SJSA1 (cell line): ENCODE data around the gene GRIN1. TPM values are rescaled to one million over a fixed set of nuclear protein-coding genes. Genes with fewer than 3 reads are reported as not detected.

Experiments
- DNase-seq, 2 experiments: peaks; one replicate each; pipeline ENCODE4 v3.0.0-alpha.2; 2015 to 2020; ENCODE audit warnings: low spot score in 2 of 2, low read depth in 1 of 2
- H3K27ac ChIP-seq: fragments of 250-450 bp; sonication (Bioruptor Pico); 2 replicates; pipeline ENCODE4 v1.5.1; 2020; ENCODE audit warnings: mild to moderate bottlenecking, moderate library complexity
- H3K27me3 ChIP-seq: fragments of 250-450 bp; sonication (Bioruptor Pico); replicated peaks from 2 replicates; pipeline ENCODE4 v1.5.1; 2020; ENCODE audit warnings: mild to moderate bottlenecking, moderate library complexity
- H3K36me3 ChIP-seq: fragments of 250-450 bp; sonication (Bioruptor Pico); 2 replicates; pipeline ENCODE4 v1.5.1; 2020; ENCODE audit warnings: mild to moderate bottlenecking
- H3K4me1 ChIP-seq: fragments of 250-450 bp; sonication (Bioruptor Pico); replicated peaks from 2 replicates; pipeline ENCODE4 v1.6.1; 2021; ENCODE audit warnings: mild to moderate bottlenecking
- H3K4me3 ChIP-seq: fragments of 250-450 bp; sonication (Bioruptor Pico); 2 replicates; pipeline ENCODE4 v1.5.1; 2020; ENCODE audit warnings: mild to moderate bottlenecking
- H3K9me3 ChIP-seq: fragments of 250-450 bp; sonication (Bioruptor Pico); replicated peaks from 2 replicates; pipeline ENCODE4 v1.5.1; 2020; ENCODE audit warnings: mild to moderate bottlenecking
- total RNA-seq: library from RNA; depleted of rRNA; stranded (reverse); fragments of >200 nt; shearing (Covaris generic); gene quantifications from 2 replicates; pipeline ENCODE4 v1.2.3, GENCODE V29; 2014; rRNA removed

The GRIN1 gene
- not detected in 2 replicates for total RNA-seq

GRCh38 chr9:137138722-137139467 is at the start of gene GRIN1:
Gene GRIN1 (plus strand): TSS chr9:137139154. CDS start chr9:137139487, 333 bp downstream.
- Histone ChIP-seq H3K27me3 (peaks cover 51% of the 10 kb centered on the region), H3K36me3 (no peaks in the 10 kb centered on the region), H3K4me3 (no peak within 1 kb of the TSS), H3K9me3 (no peaks in the 10 kb centered on the region; the same call in 1 of the 2 replicates), H3K27ac (no peak within 1 kb of the TSS), H3K4me1 (peaks cover 4% of the 10 kb centered on the region)
- no peak for DNase-seq

DNA sequence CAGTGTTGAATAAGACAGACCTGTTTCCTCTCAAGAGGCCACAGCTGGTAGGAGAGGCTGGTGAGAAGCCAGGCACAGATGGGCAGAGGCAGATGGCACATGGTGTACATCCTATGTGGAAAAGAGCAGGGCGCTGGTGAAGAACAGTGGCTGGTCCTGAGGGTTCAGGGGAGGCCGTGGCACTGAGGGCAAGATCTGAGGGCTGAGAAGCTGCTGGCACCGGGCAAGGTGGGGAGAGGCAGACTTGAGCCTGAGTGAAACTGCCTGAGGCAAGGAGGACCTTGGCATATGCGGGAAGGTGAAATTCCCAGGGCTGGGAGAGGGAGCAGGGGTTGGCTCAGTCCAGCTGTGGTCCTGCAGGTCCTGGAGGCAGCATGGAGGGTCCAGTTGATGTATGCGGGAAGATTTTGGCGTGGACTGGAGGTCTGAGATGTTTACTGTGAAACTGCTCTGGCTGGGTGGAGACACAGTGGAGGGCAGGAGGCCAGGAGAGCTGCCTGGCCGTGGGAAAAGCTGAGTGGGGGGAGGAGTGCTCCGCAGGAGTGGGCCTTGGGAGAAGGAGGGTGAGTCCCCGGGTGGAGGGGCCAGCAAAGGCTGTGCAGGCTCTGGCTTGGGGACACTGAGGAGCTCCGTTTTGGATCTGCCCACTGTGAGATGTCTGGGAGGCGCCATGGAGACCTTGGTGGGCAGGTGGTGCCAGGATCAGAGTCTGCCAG is 49.6 kb upstream of the GRIN1 start:
- no peak overlapping the region for H3K4me3 ChIP-seq
- no peaks in the 10 kb centered on the region for H3K27me3 ChIP-seq
- H3K4me1 ChIP-seq = peaks cover 23% of the 10 kb centered on the region
- no peaks in the 10 kb centered on the region for H3K9me3 ChIP-seq
- no peak for DNase-seq
- no peak overlapping the region for H3K27ac ChIP-seq
- H3K36me3 ChIP-seq = no peaks in the 10 kb centered on the region

DNA sequence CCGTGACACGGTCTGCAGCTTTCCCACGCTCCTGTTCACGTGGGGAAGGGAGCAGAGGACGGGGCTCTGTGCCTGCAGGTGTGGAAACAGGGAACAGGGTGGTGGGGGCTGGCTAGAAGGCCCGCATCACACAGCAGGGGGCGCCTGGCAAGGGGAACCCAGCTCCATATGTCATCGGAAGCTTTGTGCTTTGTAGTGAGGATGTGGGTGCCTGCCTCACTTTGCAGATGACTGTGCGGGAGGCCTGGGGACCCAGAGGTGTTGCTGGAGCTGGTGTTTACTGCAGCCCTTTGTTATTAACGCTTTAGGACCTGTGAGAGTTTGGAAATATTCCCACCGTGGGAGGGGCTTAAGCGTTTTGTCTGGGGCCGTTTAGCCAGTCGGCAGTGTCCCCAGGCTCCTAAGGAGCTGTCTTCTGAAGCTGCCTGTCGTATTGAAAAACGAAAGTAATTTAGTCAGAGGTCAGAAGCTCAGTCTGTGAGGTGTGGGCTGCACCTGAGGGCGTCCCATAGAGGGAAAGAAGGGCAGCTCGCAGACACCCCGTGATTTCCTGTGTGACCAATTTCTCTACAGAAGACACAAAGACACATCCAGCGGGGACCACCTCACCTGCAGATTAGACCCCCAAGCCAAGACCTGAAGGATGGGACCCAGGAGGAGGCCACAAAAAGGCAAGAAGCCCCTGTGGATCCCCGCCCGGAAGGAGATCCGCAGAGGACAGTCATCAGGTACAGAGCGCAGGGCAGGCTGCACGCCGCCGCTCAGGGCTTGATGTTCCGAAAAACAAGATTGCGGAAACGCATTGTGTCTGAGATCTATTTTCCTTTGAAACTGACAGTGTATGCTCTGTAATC is 43.1 kb upstream of the GRIN1 start:
- Histone ChIP-seq H3K27me3 (no peaks in the 10 kb centered on the region), H3K9me3 (no peaks in the 10 kb centered on the region), H3K4me1 (no peaks in the 10 kb centered on the region), H3K36me3 (peaks cover 18% of the 10 kb centered on the region), H3K27ac (no peak overlapping the region), H3K4me3 (no peak overlapping the region)
- DNase-seq = no peak

DNA sequence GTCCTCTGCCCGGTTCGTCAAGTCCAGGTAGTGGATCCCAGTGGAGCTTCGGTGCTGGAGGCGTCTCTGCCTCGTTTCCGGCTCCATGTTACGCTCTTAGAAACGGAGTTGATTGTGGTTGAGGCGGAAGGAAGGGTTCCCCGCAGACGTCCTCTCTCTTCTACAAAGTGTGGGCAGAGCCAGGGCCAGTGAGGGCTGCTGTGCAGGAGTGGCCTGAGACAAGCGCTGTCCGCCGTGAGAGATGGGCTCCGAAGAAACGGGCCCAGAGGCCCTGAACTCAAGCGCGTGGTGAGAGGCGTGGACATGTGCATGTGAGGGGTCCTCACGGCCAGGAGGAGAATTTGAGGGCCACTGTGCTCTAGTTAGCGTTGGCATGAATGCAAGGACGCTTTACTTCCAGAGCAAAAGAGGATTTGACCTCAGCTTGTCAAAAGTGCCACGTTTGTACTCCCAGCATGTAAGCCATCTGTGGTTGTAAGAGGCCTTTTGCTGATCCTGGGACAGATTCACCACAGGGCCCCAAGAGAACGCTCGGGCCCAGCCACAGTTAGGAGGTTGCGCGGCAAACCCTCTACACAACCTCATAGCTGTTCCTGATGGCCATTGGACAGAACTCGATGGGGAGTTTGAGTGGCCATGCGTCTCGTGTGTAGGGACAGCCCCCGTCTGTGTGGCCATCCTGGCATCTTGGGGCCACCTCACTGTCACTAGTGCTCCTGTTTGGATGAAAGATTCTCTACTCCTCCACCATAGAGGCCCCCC is 42.0 kb upstream of the GRIN1 start:
- Histone ChIP-seq H3K36me3 (peaks cover 25% of the 10 kb centered on the region), H3K27me3 (no peaks in the 10 kb centered on the region), H3K4me1 (no peaks in the 10 kb centered on the region), H3K27ac (no peak overlapping the region), H3K9me3 (no peaks in the 10 kb centered on the region), H3K4me3 (no peak overlapping the region)
- no peak for DNase-seq

- H3K9me3 ChIP-seq = no peaks in the 10 kb centered on the region
- no peaks in the 10 kb centered on the region for H3K27me3 ChIP-seq
- H3K36me3 ChIP-seq = peaks cover 25% of the 10 kb centered on the region
- H3K27ac ChIP-seq = no peak overlapping the region
- H3K4me3 ChIP-seq = no peak overlapping the region
- no peak for DNase-seq
- H3K4me1 ChIP-seq = no peaks in the 10 kb centered on the region
Observed at GRCh38 chr9:137097761-137098462, 41.0 kb upstream of the GRIN1 start.

DNA sequence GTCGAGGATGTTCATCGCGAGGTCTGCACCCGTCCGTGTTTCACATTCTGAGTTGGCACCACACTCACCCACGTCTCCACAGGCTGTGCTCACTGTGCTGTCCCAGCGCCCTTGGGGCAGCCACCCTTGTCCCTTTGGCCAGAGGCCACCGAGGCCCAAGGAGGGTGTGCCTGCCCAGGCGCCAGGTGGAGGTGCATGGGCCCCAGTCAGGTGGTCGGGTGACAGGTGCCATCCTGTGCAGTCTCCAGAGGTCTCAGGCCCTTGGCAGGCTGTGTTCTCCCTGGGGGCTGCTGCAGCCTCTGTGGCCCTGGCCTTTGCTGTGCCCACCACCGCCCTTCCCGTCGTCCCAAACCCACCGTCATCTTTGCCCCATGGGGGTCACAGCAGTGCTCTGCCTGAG is 39.7 kb upstream of the GRIN1 start:
- no peaks in the 10 kb centered on the region for H3K9me3 ChIP-seq
- H3K4me3 ChIP-seq = no peak overlapping the region
- no peaks in the 10 kb centered on the region for H3K27me3 ChIP-seq
- no peak overlapping the region for H3K27ac ChIP-seq
- H3K4me1 ChIP-seq = no peaks in the 10 kb centered on the region
- peaks cover 25% of the 10 kb centered on the region for H3K36me3 ChIP-seq
- no peak for DNase-seq

DNA sequence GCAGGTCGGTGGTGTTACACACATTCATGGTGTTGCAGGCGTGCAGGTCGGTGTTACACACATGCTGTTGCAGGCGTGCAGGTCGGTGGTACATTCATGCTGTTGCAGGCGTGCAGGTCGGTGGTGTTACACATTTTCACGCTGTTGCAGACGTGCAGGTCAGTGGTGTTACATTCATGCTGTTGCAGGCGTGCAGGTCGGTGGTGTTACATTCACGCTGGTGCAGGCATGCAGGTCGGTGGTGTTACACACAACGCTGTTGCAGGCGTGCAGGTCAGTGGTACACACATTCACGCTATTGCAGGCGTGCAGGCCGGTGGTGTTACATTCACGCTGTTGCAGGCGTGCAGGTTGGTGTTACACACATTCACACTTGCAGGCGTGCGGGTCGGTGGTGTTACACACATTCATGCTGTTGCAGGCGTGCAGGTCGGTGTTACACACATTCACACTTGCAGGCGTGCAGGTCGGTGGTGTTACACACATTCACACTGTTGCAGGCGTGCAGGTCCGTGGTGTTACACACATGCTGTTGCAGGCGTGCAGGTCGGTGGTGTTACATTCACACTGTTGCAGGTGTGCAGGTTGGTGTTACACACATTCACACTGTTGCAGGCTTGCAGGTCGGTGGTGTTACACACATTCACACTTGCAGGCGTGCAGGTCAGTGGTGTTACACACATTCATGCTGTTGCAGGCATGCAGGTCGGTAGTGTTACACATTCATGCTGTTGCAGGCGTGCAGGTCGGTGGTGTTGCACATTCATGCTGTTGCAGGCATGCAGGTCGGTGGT is 35.6 kb upstream of the GRIN1 start:
- Histone ChIP-seq H3K9me3 (no peaks in the 10 kb centered on the region), H3K4me3 (no peak overlapping the region), H3K4me1 (no peaks in the 10 kb centered on the region), H3K36me3 (peaks cover 32% of the 10 kb centered on the region), H3K27ac (no peak overlapping the region), H3K27me3 (no peaks in the 10 kb centered on the region)
- no peak for DNase-seq

DNA sequence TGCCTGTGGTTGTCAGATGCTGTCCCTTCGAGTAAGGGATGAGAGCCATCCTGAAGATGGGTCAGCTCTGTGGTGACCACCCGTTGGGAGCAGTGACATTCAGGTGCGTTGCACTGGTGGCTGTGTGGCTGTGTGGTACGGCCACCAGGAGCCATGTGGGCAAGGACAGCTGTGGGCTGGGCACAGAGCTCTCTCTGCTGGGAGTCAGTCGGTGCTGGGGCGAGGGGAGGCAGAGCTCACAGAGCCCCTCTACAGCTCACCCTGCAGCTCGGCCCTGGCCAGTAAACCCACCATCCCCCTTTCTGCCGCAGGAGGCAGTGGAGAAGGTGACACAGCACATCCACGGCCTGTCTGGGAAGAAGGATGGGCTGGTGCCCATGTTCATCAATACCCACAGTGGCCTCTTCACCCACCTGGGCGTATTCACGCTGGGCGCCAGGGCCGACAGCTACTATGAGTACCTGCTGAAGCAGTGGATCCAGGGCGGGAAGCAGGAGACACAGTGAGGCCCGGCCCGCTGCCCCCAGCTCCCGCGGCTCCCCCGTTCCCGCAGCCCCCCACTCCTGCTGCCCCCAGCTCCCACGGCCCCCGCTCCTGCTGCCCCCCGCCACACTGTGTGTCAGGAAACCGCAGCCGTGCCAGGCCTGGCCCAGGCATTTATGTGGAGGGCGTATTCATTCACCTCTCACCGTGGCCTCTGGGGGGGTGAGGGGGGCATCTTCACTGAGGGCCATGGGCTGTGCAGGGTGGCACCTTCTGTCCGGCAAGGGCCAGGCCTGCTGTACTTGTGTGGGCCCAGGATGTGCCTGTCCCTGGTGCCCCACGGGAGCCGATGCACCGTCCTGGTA is 32.9 kb upstream of the GRIN1 start:
- Histone ChIP-seq H3K4me3 (no peak overlapping the region), H3K27me3 (no peaks in the 10 kb centered on the region), H3K9me3 (no peaks in the 10 kb centered on the region), H3K36me3 (peaks cover 33% of the 10 kb centered on the region), H3K4me1 (no peaks in the 10 kb centered on the region), H3K27ac (no peak overlapping the region)
- DNase-seq = no peak

DNA sequence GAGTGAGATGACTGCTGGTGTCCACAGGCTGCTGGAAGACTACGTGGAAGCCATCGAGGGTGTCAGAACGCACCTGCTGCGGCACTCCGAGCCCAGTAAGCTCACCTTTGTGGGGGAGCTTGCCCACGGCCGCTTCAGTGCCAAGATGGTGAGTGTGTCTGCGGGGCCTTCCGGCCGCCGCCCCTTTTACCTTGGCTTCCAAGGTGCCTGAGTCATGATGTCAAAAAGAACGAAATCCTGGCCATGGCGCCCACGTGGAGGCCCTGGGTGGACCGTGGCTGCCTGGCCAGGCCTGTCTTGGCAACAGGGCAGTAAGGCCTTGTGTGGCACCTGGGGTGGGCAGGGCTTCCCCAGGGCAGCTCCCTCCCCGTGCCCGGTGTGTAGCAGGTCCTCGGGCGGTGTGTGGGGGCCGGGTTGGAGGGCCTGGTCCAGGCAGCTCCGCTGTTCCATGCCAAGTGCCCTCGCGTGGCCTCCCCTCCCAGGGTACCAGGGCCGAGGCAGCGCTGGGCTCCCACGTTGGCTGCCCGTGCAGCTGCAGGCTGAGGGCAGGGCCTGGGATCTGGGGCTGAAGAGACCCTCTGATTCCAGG is 32.2 kb upstream of the GRIN1 start:
- H3K27me3 ChIP-seq = no peaks in the 10 kb centered on the region
- no peaks in the 10 kb centered on the region for H3K4me1 ChIP-seq
- H3K27ac ChIP-seq = no peak overlapping the region
- no peaks in the 10 kb centered on the region for H3K9me3 ChIP-seq
- H3K4me3 ChIP-seq = no peak overlapping the region
- DNase-seq = no peak
- peaks cover 27% of the 10 kb centered on the region for H3K36me3 ChIP-seq

GRCh38 chr9:137107312-137107921 is 31.5 kb upstream of the GRIN1 start:
- no peak for DNase-seq
- Histone ChIP-seq H3K4me3 (no peak overlapping the region), H3K27me3 (no peaks in the 10 kb centered on the region), H3K9me3 (no peaks in the 10 kb centered on the region), H3K4me1 (no peaks in the 10 kb centered on the region), H3K36me3 (peaks cover 27% of the 10 kb centered on the region), H3K27ac (no peak overlapping the region)

DNA sequence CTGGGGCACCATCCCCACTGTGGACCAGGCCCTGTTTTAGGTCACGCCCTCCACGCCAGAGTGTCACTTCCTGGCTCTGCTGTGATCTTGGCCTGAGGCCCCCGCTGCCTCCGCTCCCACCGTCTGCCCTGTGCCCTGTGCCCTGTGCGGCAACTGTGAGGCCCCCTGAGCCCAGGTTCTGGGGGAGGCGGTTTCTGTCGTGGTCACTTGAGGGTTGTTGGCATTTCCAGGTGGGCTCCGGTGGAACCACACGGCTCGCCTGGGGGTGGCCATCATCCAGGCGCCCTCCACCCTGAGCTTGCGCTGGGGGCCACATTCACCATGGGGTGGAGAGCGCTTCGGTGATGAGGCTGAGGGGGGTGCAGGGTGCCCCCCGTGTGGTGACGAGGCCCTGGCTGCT is 31.0 kb upstream of the GRIN1 start:
- Histone ChIP-seq H3K4me1 (no peaks in the 10 kb centered on the region), H3K27ac (no peak overlapping the region), H3K36me3 (peaks cover 27% of the 10 kb centered on the region), H3K27me3 (no peaks in the 10 kb centered on the region), H3K9me3 (no peaks in the 10 kb centered on the region), H3K4me3 (no peak overlapping the region)
- DNase-seq = no peak
